IPS-20b (cell line): ENCODE data around the gene NLRP7.
"Not testable (repeated sequence)": the region's sequence is repeated elsewhere in the genome, so short reads cannot be mapped to it uniquely, and the experiment has no call there.

Experiments
- H3K27ac ChIP-seq: one replicate; pipeline ENCODE4 v1.5.1; 2013; ENCODE audit warnings: low read length
- H3K27me3 ChIP-seq: 2 replicates; pipeline ENCODE4 v1.6.1; 2013; ENCODE audit warnings: mild to moderate bottlenecking, low read length, inconsistent platforms; ENCODE audit not compliant: insufficient read depth
- H3K36me3 ChIP-seq: 2 replicates; pipeline ENCODE4 v1.6.1; 2013; ENCODE audit warnings: low read depth, mild to moderate bottlenecking, inconsistent platforms, low read length, moderate library complexity; ENCODE audit not compliant: insufficient read depth
- H3K4me1 ChIP-seq: 2 replicates; pipeline ENCODE4 v1.6.1; 2013; ENCODE audit warnings: mild to moderate bottlenecking, control low read depth, inconsistent platforms, low read length, moderate library complexity; ENCODE audit not compliant: insufficient read depth
- H3K4me3 ChIP-seq: 2 replicates; pipeline ENCODE4 v1.5.1; 2013; ENCODE audit warnings: mild to moderate bottlenecking, low read length, inconsistent platforms
- H3K9ac ChIP-seq: 2 replicates; pipeline ENCODE4 v1.6.1; 2013; ENCODE audit warnings: low read depth, mild to moderate bottlenecking, inconsistent platforms, low read length, moderate library complexity
- H3K9me3 ChIP-seq: 2 replicates; pipeline ENCODE4 v1.6.1; 2013; ENCODE audit warnings: mild to moderate bottlenecking, low read depth, low read length, inconsistent platforms; ENCODE audit not compliant: insufficient read depth

Gene NLRP7

DNA sequence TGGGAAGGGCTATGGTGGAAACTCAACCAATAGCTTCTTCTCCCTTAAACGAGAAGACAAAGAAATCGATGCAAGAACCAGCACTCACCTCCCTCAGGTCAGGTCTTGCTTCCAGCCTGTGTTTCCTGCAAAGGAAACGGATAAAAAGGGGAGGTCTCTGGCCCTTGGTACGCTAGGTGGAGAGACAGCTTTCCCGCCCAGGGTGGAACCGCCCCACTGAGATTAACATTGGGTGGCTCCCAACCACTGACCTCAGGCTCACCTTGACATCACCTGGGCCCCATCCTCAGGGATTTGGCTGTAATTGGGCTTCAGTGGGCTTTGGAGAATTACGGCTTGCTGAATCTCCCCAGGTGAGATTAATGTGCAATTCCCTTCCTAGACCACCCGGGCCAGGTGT is at the start of gene NLRP7:
Gene NLRP7, minus strand, starts transcription at position 150 of the 400 bp plus-strand sequence.
- H3K9me3 ChIP-seq = no peaks in the 10 kb centered on the region
- no peaks in the 10 kb centered on the region; the same call in none of the 2 replicates for H3K4me1 ChIP-seq
- no peaks in the 10 kb centered on the region for H3K36me3 ChIP-seq
- H3K4me3 ChIP-seq = no peak within 1 kb of the TSS
- H3K9ac ChIP-seq = no peak within 1 kb of the TSS
- no peaks in the 10 kb centered on the region for H3K27me3 ChIP-seq
- H3K27ac ChIP-seq = no peak within 1 kb of the TSS

DNA sequence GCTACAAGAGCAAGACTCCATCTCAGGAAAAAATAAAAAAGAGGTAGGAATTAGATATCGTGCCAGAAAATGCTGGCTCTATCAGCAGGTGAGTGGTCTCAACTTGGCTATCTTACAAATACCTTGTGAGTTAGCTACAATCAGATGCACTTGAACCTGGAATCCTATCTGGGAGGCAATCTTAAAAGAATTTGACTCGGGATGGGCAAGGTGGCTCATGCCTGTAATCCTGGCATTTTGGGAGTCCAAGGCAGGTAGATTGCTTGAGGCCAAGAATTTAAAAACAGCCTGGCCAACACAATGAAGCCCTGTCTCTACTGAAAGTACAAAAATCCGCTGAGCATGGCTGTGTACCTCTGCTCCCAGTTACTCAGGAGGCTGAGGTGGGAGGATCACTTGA is 48.2 kb upstream of the NLRP7 start:
- Histone ChIP-seq H3K36me3 (no peaks in the 10 kb centered on the region), H3K27me3 (no peaks in the 10 kb centered on the region), H3K4me3 (no peak overlapping the region), H3K27ac (no peak overlapping the region), H3K9ac (no peak overlapping the region), H3K9me3 (no peaks in the 10 kb centered on the region), H3K4me1 (no peaks in the 10 kb centered on the region)

GRCh38 chr19:54989531-54989930 is 42.2 kb upstream of the NLRP7 start:
- H3K27ac ChIP-seq, H3K4me1 ChIP-seq, H3K9ac ChIP-seq, H3K27me3 ChIP-seq, H3K4me3 ChIP-seq, H3K9me3 ChIP-seq, H3K36me3 ChIP-seq: not testable (repeated sequence)

- not testable (repeated sequence) for H3K27ac ChIP-seq, H3K36me3 ChIP-seq, H3K9ac ChIP-seq, H3K4me1 ChIP-seq, H3K4me3 ChIP-seq, H3K27me3 ChIP-seq, H3K9me3 ChIP-seq
Measured at GRCh38 chr19:54982562-54982961, 35.2 kb upstream of the NLRP7 start.

DNA sequence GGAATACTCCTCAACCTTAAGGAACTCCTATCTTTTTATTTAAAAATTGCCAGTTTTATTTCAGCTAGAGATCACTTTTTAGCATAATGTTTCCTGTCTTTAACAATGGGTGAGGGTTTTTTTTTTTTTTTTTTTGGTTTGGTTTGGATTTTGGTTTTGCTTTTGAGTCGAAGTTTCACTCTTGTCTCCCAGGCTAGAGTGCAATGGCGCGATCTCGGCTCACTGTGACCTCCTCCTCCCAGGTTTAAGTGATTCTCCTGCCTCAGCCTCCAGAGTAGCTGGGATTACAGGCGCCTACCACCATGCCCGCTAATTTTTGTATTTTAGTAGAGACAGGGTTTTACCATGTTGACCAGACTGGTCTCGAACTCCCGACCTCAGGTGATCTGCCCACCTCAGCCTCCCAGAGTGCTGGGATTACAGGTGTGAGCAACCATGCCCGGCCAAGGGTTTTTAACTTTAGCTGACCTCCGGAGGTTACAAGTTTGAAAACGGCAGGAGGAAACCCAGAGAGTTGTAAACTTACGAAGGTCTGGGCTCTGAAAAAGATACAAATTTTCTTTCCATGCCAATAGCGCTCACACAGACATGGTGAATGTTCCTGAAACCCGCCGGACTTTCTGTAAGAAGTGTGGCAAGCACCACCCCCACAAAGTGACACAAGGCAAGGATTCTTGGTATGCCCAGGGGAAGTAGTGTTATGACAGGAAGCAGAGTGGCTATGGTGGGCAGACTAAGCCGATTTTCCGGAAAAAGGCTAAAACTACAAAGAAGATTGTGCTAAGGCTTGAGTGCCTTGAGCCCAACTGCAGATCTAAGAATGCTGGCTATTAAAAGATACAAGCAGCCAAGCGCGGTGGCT is 26.1 kb upstream of the NLRP7 start:
- not testable (repeated sequence) for H3K27ac ChIP-seq, H3K4me3 ChIP-seq, H3K27me3 ChIP-seq, H3K36me3 ChIP-seq, H3K4me1 ChIP-seq, H3K9ac ChIP-seq, H3K9me3 ChIP-seq

DNA sequence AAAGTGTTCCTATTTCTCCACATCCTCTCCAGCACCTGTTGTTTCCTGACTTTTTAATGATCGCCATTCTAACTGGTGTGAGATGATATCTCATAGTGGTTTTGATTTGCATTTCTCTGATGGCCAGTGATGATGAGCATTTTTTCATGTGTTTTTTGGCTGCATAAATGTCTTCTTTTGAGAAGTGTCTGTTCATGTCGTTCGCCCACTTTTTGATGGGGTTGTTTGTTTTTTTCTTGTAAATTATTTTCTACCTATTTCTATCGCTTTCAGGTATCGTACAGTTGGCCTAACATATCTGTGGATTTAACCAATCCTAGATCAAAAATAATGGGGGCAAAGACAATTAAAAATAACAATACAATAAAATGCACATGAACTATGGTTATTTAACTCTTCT is 24.1 kb upstream of the NLRP7 start:
- H3K9me3 ChIP-seq, H3K27me3 ChIP-seq, H3K9ac ChIP-seq, H3K4me1 ChIP-seq, H3K36me3 ChIP-seq, H3K27ac ChIP-seq, H3K4me3 ChIP-seq: not testable (repeated sequence)

DNA sequence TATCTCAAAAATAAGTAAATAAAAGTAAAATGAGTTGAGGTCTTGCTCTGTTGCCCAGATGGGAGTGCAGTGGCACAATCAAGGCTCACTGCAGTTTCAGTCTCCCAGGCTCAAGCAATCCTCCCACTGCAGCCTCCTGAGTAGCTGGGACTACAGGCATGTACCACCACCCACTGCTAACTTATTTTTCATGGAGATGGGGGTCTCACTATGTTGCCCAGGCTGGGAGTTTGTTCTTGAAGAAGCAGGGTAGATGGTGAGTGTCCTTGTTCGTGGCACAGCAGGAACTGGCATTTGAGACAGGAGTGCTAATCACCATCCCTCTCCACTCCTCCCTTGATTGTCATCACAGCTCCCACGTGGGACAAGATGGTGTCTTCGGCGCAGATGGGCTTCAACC is 22.3 kb upstream of the NLRP7 start:
- Histone ChIP-seq H3K9me3 (no peaks in the 10 kb centered on the region), H3K27ac (no peak overlapping the region), H3K4me3 (no peak overlapping the region), H3K4me1 (no peaks in the 10 kb centered on the region), H3K27me3 (no peaks in the 10 kb centered on the region), H3K36me3 (no peaks in the 10 kb centered on the region), H3K9ac (no peak overlapping the region)

GRCh38 chr19:54967611-54968010 is 20.3 kb upstream of the NLRP7 start:
- H3K27me3 ChIP-seq = no peaks in the 10 kb centered on the region
- no peaks in the 10 kb centered on the region for H3K36me3 ChIP-seq
- no peaks in the 10 kb centered on the region for H3K9me3 ChIP-seq
- no peak overlapping the region for H3K4me3 ChIP-seq
- H3K9ac ChIP-seq = no peak overlapping the region
- H3K27ac ChIP-seq = no peak overlapping the region
- H3K4me1 ChIP-seq = no peaks in the 10 kb centered on the region

DNA sequence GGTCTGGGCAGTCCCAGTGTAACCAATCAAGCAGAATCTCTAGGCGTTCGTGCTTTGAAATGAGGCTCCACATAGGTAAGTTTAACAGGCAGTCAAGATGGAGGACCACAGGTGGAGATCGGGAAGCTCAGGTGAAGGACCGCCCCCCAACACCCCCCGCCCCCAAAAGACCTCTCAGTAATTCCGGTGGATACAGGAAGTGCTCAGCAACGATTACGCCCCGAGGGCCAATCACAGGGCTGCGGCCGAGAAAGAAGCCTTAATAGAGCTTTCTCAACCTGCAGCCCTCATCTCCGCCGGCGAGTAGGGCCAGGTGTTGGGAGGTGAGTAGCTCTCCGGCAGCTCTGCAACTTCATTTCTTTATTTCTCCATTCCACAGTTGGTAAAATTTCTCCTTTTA is 17.7 kb upstream of the NLRP7 start:
- not testable (repeated sequence) for H3K4me3 ChIP-seq, H3K9ac ChIP-seq, H3K27me3 ChIP-seq, H3K36me3 ChIP-seq, H3K27ac ChIP-seq, H3K4me1 ChIP-seq, H3K9me3 ChIP-seq

DNA sequence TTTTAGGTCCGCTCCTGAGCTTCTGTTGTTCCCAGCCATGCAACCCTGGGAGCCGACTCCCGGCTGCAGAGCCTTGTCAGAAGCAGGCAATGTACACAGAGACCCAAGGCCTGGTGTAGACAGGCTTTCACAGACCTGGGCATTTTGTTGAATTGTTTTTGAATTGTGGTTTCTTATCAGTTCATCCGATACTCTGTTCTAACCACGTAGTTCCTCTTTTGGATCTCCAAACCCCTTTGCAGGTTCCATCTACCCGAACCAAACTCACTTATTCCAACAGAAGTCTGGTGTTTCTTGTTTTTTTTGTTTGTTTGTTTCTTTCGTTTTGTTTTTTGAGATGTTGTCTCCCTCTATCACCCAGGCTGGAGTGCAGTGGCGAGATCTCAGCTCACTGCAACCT is 12.5 kb upstream of the NLRP7 start:
- H3K4me3 ChIP-seq = no peak overlapping the region
- H3K36me3 ChIP-seq = no peaks in the 10 kb centered on the region
- H3K27ac ChIP-seq = no peak overlapping the region
- H3K9ac ChIP-seq = no peak overlapping the region
- no peaks in the 10 kb centered on the region for H3K4me1 ChIP-seq
- no peaks in the 10 kb centered on the region for H3K9me3 ChIP-seq
- H3K27me3 ChIP-seq = no peaks in the 10 kb centered on the region

DNA sequence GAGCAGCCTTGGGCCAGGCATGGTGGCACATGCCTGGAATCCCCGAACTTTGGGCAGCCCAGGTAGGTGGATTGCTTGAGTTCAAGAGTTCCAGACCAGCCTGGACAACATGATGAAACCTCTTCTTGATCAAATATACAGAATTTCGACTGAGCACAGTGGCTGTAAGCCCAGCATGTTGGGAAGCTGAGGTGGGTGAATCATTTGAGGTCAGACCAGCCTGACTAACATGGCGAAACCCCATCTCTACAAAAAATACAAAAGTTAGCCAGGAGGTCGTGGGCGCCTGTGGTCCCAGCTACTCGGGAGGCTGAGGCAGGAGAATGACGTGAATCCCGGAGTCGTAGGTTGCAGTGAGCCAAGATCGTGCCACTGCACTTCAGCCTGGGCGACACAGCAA is 8.0 kb upstream of the NLRP7 start:
- Histone ChIP-seq H3K36me3 (no peaks in the 10 kb centered on the region), H3K27ac (no peak overlapping the region), H3K4me3 (no peak overlapping the region), H3K9me3 (no peaks in the 10 kb centered on the region), H3K4me1 (no peaks in the 10 kb centered on the region; the same call in 1 of the 2 replicates), H3K9ac (no peak overlapping the region), H3K27me3 (no peaks in the 10 kb centered on the region)

DNA sequence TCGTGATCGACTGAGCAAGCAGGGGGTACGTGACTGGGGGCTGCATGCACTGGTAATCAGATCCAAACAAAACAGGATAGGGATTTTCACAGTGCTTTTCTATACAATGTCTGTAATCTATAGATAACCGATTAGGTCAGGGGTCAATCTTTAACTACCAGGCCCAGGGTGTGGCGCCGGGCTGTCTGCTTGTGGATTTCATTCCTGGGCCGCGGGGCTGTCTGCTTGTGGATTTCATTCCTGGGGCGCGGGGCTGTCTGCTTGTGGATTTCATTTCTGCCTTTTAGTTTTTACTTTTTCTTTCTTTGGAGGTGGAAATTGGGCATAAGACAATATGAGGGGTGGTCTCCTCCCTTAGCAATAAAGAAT is 6.0 kb upstream of the NLRP7 start:
- not testable (repeated sequence) for H3K4me1 ChIP-seq, H3K9ac ChIP-seq

More for the DNA sequence above, 6.0 kb upstream of the NLRP7 start:
- H3K27ac ChIP-seq, H3K27me3 ChIP-seq, H3K9me3 ChIP-seq, H3K4me3 ChIP-seq, H3K36me3 ChIP-seq: not testable (repeated sequence)
